B cell (primary cell): ENCODE data around the gene APOL5. TPM values are rescaled to one million over a fixed set of nuclear protein-coding genes. Genes with fewer than 3 reads are reported as not detected.

Experiments
- ATAC-seq: fragments of 200-7000 bp; cut with Tn5 transposase; one replicate; pipeline ENCODE4 v1.10.0; 2021; ENCODE audit warnings: low read depth, mild to moderate bottlenecking, moderate number of reproducible peaks, moderate library complexity
- CTCF ChIA-PET: fragments of 350-600 bp; sonication (Branson Sonifier 250); formaldehyde crosslinking; loops from one replicate; lab custom pipeline; 2021; ENCODE audit warnings: antibody characterized with exemption, inconsistent platforms; lab: Charles Lee
- POLR2A ChIA-PET: fragments of 350-600 bp; sonication (Branson Sonifier 250); formaldehyde crosslinking; loops from one replicate; lab custom pipeline; 2021; ENCODE audit warnings: antibody characterized with exemption; lab: Charles Lee
- DNase-seq: peaks from one replicate; pipeline ENCODE4 v3.0.0; 2013
- H2AFZ ChIP-seq: 2 replicates; pipeline ENCODE4 v1.6.1; 2012; ENCODE audit warnings: mild to moderate bottlenecking, low read depth, low read length; ENCODE audit not compliant: insufficient read depth, poor library complexity, severe bottlenecking
- H3K27ac ChIP-seq, 2 donors: 1 replicate in 1 of 2; 2 replicates in 1 of 2; pipeline ENCODE4 v1.5.1; 2012 to 2013; ENCODE audit warnings: low read length in 2 of 2, mild to moderate bottlenecking in 2 of 2, moderate library complexity in 1 of 2
- H3K27me3 ChIP-seq, 4 experiments: fragments of 200-600 bp in 1 of 4; sonication (generic) in 1 of 4; replicated peaks in 1 of 4; 1 replicate in 2 of 4; 2 replicates in 2 of 4; pipeline versions ENCODE4 v1.6.1 to v1.7.0; 2013 to 2016; ENCODE audit warnings: low read length in 3 of 4, mild to moderate bottlenecking in 2 of 4, mixed read lengths in 1 of 4, moderate library complexity in 1 of 4; ENCODE audit not compliant: insufficient read depth in 4 of 4, control insufficient read depth in 3 of 4; ENCODE audit errors: control extremely low read depth in 1 of 4
- H3K36me3 ChIP-seq, 2 experiments: replicated peaks in 1 of 2; 1 replicate in 1 of 2; 2 replicates in 1 of 2; pipeline versions ENCODE4 v1.6.1 to v1.7.1; 2013; ENCODE audit warnings: low read length in 1 of 2; ENCODE audit not compliant: insufficient read depth in 2 of 2, control insufficient read depth in 1 of 2; ENCODE audit errors: control extremely low read depth in 1 of 2, extremely low read depth in 1 of 2
- H3K4me1 ChIP-seq, 2 donors: fragments of 200-600 bp in 1 of 2; sonication (generic) in 1 of 2; 1 replicate in 1 of 2; 2 replicates in 1 of 2; pipeline versions ENCODE4 v1.5.1 to v1.6.1; 2013 to 2017; ENCODE audit warnings: low read length in 2 of 2; ENCODE audit not compliant: control insufficient read depth in 2 of 2, insufficient read depth in 2 of 2
- H3K4me2 ChIP-seq: replicated peaks from 2 replicates; pipeline ENCODE3; 2012; ENCODE audit warnings: mild to moderate bottlenecking, low read depth, low read length; ENCODE audit not compliant: poor library complexity, severe bottlenecking
- H3K4me3 ChIP-seq, 5 experiments: fragments of 200-600 bp in 1 of 5; sonication (generic) in 1 of 5; 1 replicate in 3 of 5; 2 replicates in 2 of 5; pipeline versions ENCODE4 v1.5.1 to v1.7.0; 2011 to 2016; ENCODE audit warnings: low read length in 4 of 5, mild to moderate bottlenecking in 4 of 5, low read depth in 2 of 5, control low read depth in 1 of 5, moderate library complexity in 1 of 5; ENCODE audit not compliant: insufficient read depth in 1 of 5; ENCODE audit errors: control extremely low read depth in 1 of 5, extremely low read depth in 1 of 5
- H3K79me2 ChIP-seq: fragments of 200-600 bp; sonication (generic); one replicate; pipeline ENCODE4 v1.6.0; 2016; ENCODE audit warnings: low read length; ENCODE audit not compliant: control insufficient read depth, insufficient read depth
- H3K9ac ChIP-seq: fragments of 200-600 bp; sonication (generic); 2 replicates; pipeline ENCODE4 v1.6.1; 2017; ENCODE audit warnings: mild to moderate bottlenecking, low read length, moderate library complexity
- H3K9me3 ChIP-seq, 3 donors: one replicate each; pipeline versions ENCODE4 v1.6.1 to v1.7.1; 2013; ENCODE audit warnings: low read length in 2 of 3; ENCODE audit not compliant: control insufficient read depth in 2 of 3, insufficient read depth in 1 of 3; ENCODE audit errors: control extremely low read depth in 1 of 3
- H4K20me1 ChIP-seq: 2 replicates; pipeline ENCODE4 v1.6.0; 2012; ENCODE audit warnings: mild to moderate bottlenecking, low read length; ENCODE audit not compliant: insufficient read depth, control insufficient read depth, poor library complexity, severe bottlenecking
- H3K27ac Mint-ChIP-seq: one replicate; pipeline ENCODE4 v1.8.0; 2021; ENCODE audit warnings: mixed read lengths
- H3K27me3 Mint-ChIP-seq: one replicate; pipeline ENCODE4 v1.8.0; 2021; ENCODE audit warnings: mixed read lengths
- H3K4me1 Mint-ChIP-seq: one replicate; pipeline ENCODE4 v1.8.0; 2021; ENCODE audit warnings: mixed read lengths
- H3K4me3 Mint-ChIP-seq: one replicate; pipeline ENCODE4 v1.8.0; 2021; ENCODE audit warnings: mixed read lengths
- H3K9me3 Mint-ChIP-seq: one replicate; pipeline ENCODE4 v1.8.0; 2022; ENCODE audit warnings: mixed read lengths; ENCODE audit not compliant: insufficient read depth
- EZH2 ChIP-seq: IDR thresholded peaks from 2 replicates; pipeline ENCODE4 v1.6.1; 2012; ENCODE audit warnings: borderline replicate concordance, low read depth, mild to moderate bottlenecking, moderate library complexity, low read length; ENCODE audit not compliant: insufficient read depth, poor library complexity, severe bottlenecking
- WGBS: methylation state at CpG from one replicate; pipeline ENCODE4 v1.1.5; 2013; ENCODE audit warnings: missing lambda C conversion rate; ENCODE audit not compliant: insufficient coverage; 5-methylcytosine and 5-hydroxymethylcytosine counted together
- intact Hi-C: fragments of 100-400 bp; cut with micrococcal nuclease; formaldehyde crosslinking; loops from one replicate; pipeline ENCODE4 v1.10.0; 2022
- polyA plus RNA-seq: library from polyadenylated mRNA; depleted of rRNA; stranded (reverse); fragments of >200 nt; gene quantifications from 2 replicates; pipeline ENCODE4 v1.2.3, GENCODE V29; 2012
- total RNA-seq, 2 donors: library from RNA; stranded (reverse); fragments of 120-200 nt in 1 of 2; gene quantifications; 1 replicate in 1 of 2; 2 replicates in 1 of 2; pipeline versions ENCODE4 v1.2.3 to v1.2.4, GENCODE V29; 2013 to 2022
- TF ChIP-seq, protein P1 (sequence below): fragments of 200-600 bp; IDR thresholded peaks from one replicate; pipeline ENCODE4 v1.8.0; 2022; ENCODE audit warnings: antibody characterized with exemption, mild to moderate bottlenecking

APOL5 gene
- total and polyA plus RNA-seq, 2 donors (not counting 1 experiment from before 2014, with no cell fraction given): not detected

DNA sequence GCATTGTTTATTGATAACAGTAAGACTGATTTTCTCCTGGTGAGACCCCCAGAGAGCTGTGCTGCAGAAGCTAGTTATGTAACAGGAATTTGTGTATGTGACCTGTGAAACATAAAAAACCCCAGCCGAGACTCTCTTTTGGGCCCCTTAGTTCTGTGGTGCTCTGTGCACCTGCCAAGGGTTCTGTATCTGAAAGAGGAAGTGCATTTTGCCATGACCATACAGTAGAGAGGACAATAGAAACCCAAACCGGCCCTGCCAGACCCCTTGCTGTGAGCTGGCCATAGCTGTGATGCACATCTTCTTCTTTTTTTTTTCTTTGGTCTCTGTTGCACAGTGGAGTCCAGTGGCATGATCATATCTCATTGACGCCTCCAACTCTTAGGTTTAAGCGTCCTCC is 31.4 kb upstream of the APOL5 start:
- Mint-ChIP-seq H3K9me3 (peaks cover 2% of the 10 kb centered on the region), H3K27ac (peak overlapping the region; percentile 32), H3K27me3 (peaks cover 17% of the 10 kb centered on the region), H3K4me1 (peaks cover 15% of the 10 kb centered on the region), H3K4me3 (peak overlapping the region; percentile 39)
- H3K79me2 ChIP-seq: no peaks in the 10 kb centered on the region
- H3K9ac ChIP-seq: no peak overlapping the region
- peaks cover 14 to 15% of the 10 kb centered on the region in 2 donors for H3K4me1 ChIP-seq
- TF ChIP-seq, protein P1, sequence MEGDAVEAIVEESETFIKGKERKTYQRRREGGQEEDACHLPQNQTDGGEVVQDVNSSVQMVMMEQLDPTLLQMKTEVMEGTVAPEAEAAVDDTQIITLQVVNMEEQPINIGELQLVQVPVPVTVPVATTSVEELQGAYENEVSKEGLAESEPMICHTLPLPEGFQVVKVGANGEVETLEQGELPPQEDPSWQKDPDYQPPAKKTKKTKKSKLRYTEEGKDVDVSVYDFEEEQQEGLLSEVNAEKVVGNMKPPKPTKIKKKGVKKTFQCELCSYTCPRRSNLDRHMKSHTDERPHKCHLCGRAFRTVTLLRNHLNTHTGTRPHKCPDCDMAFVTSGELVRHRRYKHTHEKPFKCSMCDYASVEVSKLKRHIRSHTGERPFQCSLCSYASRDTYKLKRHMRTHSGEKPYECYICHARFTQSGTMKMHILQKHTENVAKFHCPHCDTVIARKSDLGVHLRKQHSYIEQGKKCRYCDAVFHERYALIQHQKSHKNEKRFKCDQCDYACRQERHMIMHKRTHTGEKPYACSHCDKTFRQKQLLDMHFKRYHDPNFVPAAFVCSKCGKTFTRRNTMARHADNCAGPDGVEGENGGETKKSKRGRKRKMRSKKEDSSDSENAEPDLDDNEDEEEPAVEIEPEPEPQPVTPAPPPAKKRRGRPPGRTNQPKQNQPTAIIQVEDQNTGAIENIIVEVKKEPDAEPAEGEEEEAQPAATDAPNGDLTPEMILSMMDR: no peak
- TF ChIP-seq EZH2: no peak
- ChIA-PET POLR2A (interaction anchor here (1.1 kb wide), 1 partner anchor 9 kb away, joined by 3 read pairs; no protein-coding TSS in a partner anchor), CTCF (no interaction called here)
- 10% methylated on average over 2 of the region's 4 CpGs for WGBS
- ATAC-seq (peak; percentile 56), DNase-seq (peak; percentile 18)
- peaks cover 0 to 9% (median 7%) of the 10 kb centered on the region in 3 donors for H3K9me3 ChIP-seq
- peak overlapping the region; percentile 35 for H3K4me2 ChIP-seq
- no peaks in the 10 kb centered on the region for H3K36me3 ChIP-seq
- no peak overlapping the region for H3K4me3 ChIP-seq
- no peak overlapping the region for H3K27ac ChIP-seq
- peaks cover 0 to 4% (median 0%) of the 10 kb centered on the region in 4 experiments for H3K27me3 ChIP-seq
- H2AFZ ChIP-seq: peak overlapping the region; percentile 3
- no peaks in the 10 kb centered on the region for H4K20me1 ChIP-seq
- intact Hi-C loops: no loop called here

DNA sequence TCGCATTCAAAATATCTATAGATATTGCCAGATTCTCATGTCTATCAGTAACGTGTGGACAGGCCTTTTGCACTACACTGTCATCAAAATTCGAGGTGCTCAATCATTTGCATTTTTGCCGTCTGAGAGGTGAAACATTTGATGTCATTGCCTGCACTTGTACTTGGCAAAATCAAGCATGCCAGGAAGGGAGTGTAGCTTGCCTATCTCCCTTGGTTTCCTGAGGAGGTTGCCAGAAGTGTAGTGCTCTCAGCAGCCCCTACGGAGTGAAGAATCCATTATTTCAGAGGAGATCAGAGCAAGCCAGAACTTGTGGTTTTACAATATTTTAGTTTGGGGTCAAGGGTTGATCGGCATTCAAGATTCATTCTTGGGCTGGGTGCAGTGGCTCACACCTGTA is 30.2 kb upstream of the APOL5 start:
- Histone ChIP-seq H3K9ac (no peak overlapping the region), H3K36me3 (no peaks in the 10 kb centered on the region), H3K9me3 (peaks cover 0 to 4% (median 0%) of the 10 kb centered on the region in 3 donors), H3K4me3 (no peak overlapping the region), H3K27ac (no peak overlapping the region), H2AFZ (no peak overlapping the region), H4K20me1 (no peaks in the 10 kb centered on the region), H3K27me3 (no peaks in the 10 kb centered on the region), H3K4me2 (no peak overlapping the region), H3K4me1 (peaks cover 14 to 15% of the 10 kb centered on the region in 2 donors), H3K79me2 (no peaks in the 10 kb centered on the region)
- DNase-seq (no peak), ATAC-seq (no peak)
- Mint-ChIP-seq H3K27me3 (peaks cover 14% of the 10 kb centered on the region), H3K27ac (no peak overlapping the region), H3K9me3 (no peaks in the 10 kb centered on the region), H3K4me3 (no peak overlapping the region), H3K4me1 (peaks cover 15% of the 10 kb centered on the region)
- TF ChIP-seq EZH2: no peak
- TF ChIP-seq, protein P1: no peak
- 85% methylated on average over 4 of the region's 6 CpGs for WGBS
- intact Hi-C loops: no loop called here
- ChIA-PET POLR2A (no interaction called here), CTCF (no interaction called here)
